Measurements from ENCODE around the gene PPA2. TPM values are rescaled to one million over a fixed set of nuclear protein-coding genes. Genes with fewer than 3 reads are reported as not detected.

Gene PPA2
- total RNA-seq = 84.1 and 103 TPM in 2 replicates

DNA sequence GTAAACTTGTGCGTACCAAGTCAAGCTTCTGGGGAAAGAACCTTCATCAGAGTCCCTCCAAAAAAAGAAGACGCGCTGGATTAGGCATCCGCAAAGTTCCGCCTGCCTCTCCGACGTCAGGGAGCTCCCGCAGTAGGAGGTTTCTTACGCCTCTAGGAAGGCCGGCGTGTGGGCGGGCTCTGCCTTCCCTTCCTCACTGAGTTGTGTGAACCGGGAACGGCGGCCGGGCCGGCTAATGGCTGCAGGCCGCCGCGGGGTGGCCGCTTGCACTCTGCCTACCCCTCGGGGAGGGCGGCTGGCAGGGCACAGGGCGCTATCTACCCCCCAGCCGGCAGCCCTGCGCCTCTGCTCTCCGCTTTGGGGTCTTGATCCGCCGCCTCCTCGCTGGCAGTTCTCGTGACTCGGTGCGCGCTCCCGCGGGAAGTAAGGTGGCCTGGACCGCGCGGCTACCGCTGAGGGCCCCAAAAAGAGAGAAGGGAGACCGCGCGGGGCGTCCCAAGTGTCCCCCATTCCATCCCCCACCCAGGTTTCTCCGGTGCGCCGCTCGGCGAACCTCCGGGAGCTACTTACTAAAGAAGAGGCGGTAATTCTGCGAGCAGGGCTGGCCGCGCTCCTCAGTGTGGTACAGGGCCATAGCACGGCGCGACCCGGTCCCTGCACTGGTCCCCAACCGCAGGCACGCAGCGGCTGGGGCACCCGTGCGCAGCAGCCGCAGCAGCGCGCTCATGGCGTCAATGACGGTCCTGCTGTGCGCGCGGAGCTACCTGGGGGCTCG, at the start of gene PPA2:
PPA2 (minus strand) TSS at position 739 of the 775 bp plus-strand sequence; CDS start at position 727, 12 bp downstream.
- peak; percentile 91 for DNase-seq (ENCODE audit: low read depth)
- peak within 1 kb of the TSS; percentile 98 for H3K4me3 ChIP-seq (ENCODE audit: low read depth, low read length)
- no peak for TF ChIP-seq CTCF (IDR thresholded peaks at IDR 0.05; ENCODE audit: insufficient read depth, low read depth, low read length)

- peak; percentile 78 for TF ChIP-seq CTCF (IDR thresholded peaks at IDR 0.05; ENCODE audit: insufficient read depth, low read depth, low read length)
Measured at GRCh38 chr4:105520819-105521790, 47.2 kb upstream of the PPA2 start.

DNA sequence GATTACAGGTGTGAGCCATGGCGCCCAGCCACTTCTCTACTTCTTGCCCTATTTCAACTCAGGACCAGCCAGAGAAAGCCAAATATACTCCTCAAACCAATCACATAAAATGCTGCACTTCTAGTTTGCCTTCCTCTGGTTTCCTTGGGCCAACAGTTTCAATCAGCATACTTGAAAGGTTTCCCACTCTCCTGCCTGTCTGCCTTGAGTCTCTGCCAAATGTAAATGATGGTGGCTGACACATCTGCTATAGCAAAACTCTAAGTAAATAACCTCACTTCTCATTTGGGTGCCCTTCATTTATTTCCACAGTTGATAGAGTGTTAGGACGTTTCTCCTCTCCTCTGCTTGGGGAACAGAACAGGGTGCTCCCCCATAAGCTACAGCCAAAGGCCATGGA, 36.4 kb upstream of the PPA2 start:
- no peak overlapping the region for H3K4me3 ChIP-seq (ENCODE audit: low read depth, low read length)

More at GRCh38 chr4:105520819-105521790, 47.2 kb upstream of the PPA2 start:
- no peak overlapping the region for H3K4me3 ChIP-seq (ENCODE audit: low read depth, low read length)
- peak; percentile 50 for DNase-seq (ENCODE audit: low read depth)

DNA sequence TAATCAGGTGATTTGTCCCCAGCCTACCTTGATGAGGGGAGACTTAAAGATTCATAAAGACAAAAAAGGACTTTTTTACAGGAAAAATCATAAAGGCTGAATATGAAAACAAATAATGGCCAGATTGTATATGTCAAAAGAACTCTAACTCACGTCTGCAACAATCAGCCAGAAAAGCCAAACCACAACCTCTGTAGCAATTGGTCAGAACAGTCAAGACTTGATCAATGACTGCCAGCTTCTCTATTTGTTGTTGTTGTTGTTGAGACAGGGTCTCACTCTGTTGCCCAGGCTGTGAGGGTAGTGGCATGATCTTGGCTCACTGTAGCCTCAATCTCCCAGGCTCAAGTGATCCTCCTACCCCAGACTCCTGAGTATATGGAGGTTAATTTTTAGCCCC, 35.9 kb upstream of the PPA2 start:
- H3K4me3 ChIP-seq (ENCODE audit: low read depth, low read length) = no peak overlapping the region
- DNase-seq (ENCODE audit: low read depth) = no peak
- no peak for TF ChIP-seq CTCF (IDR thresholded peaks at IDR 0.05; ENCODE audit: insufficient read depth, low read depth, low read length)

More for the DNA sequence above, 36.4 kb upstream of the PPA2 start:
- no peak for TF ChIP-seq CTCF (IDR thresholded peaks at IDR 0.05; ENCODE audit: insufficient read depth, low read depth, low read length)
- no peak for DNase-seq (ENCODE audit: low read depth)

GRCh38 chr4:105509291-105509690, 35.4 kb upstream of the PPA2 start:
- DNase-seq (ENCODE audit: low read depth) = no peak
- H3K4me3 ChIP-seq (ENCODE audit: low read depth, low read length) = no peak overlapping the region
- TF ChIP-seq CTCF (IDR thresholded peaks at IDR 0.05; ENCODE audit: insufficient read depth, low read depth, low read length) = no peak

DNA sequence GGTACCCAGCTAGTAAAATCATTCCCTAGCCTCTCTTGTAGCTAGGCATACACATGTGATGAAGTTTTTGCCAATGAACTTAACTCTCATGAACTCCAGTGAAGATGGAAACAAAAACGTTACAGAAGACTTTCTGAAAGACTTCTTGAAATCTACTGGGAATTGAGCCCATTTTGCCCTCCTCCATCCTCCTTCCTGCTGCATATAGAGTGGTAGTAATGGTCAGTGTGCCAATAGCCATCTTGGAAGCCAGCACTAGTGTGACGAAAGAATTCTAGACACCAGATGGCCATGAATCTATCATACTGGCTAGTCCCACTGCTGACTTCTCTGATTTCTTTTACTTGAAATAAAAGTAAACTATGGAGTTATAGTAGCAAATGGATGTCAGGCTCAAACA, 30.9 kb upstream of the PPA2 start:
- DNase-seq (ENCODE audit: low read depth) = no peak
- TF ChIP-seq CTCF (IDR thresholded peaks at IDR 0.05; ENCODE audit: insufficient read depth, low read depth, low read length) = no peak
- H3K4me3 ChIP-seq (ENCODE audit: low read depth, low read length) = no peak overlapping the region

Measured in fibroblast of villous mesenchyme (primary cell).